ENCODE data around the gene FHIT.

DNA sequence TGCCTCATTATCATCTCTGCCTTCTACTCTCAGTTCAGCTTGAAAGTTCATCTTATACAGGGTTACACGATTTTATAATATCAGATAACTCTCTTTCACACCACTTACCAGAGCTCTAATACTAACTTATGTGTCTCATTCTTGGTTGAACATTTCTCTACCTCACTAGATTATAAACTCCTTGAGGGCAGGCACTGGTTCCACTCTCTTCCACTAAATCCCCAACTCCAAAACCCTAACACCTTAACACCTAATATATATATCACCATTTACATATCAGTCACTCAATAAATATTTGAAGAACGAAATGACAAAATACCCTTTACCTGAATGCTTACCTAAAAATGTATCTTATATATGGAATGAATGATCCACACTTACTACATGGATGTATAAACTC is 977.2 kb downstream of the FHIT start:
- TF ChIP-seq, protein P1, sequence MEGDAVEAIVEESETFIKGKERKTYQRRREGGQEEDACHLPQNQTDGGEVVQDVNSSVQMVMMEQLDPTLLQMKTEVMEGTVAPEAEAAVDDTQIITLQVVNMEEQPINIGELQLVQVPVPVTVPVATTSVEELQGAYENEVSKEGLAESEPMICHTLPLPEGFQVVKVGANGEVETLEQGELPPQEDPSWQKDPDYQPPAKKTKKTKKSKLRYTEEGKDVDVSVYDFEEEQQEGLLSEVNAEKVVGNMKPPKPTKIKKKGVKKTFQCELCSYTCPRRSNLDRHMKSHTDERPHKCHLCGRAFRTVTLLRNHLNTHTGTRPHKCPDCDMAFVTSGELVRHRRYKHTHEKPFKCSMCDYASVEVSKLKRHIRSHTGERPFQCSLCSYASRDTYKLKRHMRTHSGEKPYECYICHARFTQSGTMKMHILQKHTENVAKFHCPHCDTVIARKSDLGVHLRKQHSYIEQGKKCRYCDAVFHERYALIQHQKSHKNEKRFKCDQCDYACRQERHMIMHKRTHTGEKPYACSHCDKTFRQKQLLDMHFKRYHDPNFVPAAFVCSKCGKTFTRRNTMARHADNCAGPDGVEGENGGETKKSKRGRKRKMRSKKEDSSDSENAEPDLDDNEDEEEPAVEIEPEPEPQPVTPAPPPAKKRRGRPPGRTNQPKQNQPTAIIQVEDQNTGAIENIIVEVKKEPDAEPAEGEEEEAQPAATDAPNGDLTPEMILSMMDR (IDR thresholded peaks at IDR 0.05), result no peak
- TF ChIP-seq POLR2A (IDR thresholded peaks at IDR 0.05), result no peak
- TF ChIP-seq POLR2AphosphoS5 (IDR thresholded peaks at IDR 0.05), result no peak
